Hepatocyte (in vitro differentiated cells): ENCODE data around the gene RAI1. TPM values are rescaled to one million over a fixed set of nuclear protein-coding genes. Genes with fewer than 3 reads are reported as not detected.
"Not testable (repeated sequence)": the region's sequence is repeated elsewhere in the genome, so short reads cannot be mapped to it uniquely, and the experiment has no call there.

Experiments used
- DNase-seq: peaks from one replicate; pipeline ENCODE4 v3.0.0-alpha.2; 2016; ENCODE audit warnings: low spot score
- H2AFZ ChIP-seq: fragments of 200-600 bp; sonication (generic); 2 replicates; pipeline ENCODE4 v1.6.0; 2016; ENCODE audit warnings: antibody characterized with exemption, mild to moderate bottlenecking
- H3K27ac ChIP-seq: fragments of 200-600 bp; sonication (generic); 2 replicates; pipeline ENCODE4 v1.5.1; 2016; ENCODE audit warnings: mild to moderate bottlenecking
- H3K27me3 ChIP-seq: fragments of 200-600 bp; sonication (generic); 2 replicates; pipeline ENCODE4 v1.6.1; 2016
- H3K36me3 ChIP-seq: fragments of 200-600 bp; sonication (generic); replicated peaks from 2 replicates; pipeline ENCODE4 v1.5.1; 2016; ENCODE audit warnings: low read depth; ENCODE audit not compliant: insufficient read depth
- H3K4me1 ChIP-seq: fragments of 200-600 bp; sonication (generic); 2 replicates; pipeline ENCODE4 v1.5.1; 2016; ENCODE audit warnings: mild to moderate bottlenecking, moderate library complexity; ENCODE audit not compliant: insufficient read depth
- H3K4me2 ChIP-seq: fragments of 200-600 bp; sonication (generic); 2 replicates; pipeline ENCODE4 v1.6.0; 2016
- H3K4me3 ChIP-seq: fragments of 200-600 bp; sonication (generic); 2 replicates; pipeline ENCODE4 v1.5.1; 2016; ENCODE audit warnings: mild to moderate bottlenecking
- H3K79me2 ChIP-seq: fragments of 200-600 bp; sonication (generic); 2 replicates; pipeline ENCODE4 v1.6.0; 2017; ENCODE audit warnings: mild to moderate bottlenecking
- H3K9me2 ChIP-seq: fragments of 200-600 bp; sonication (generic); replicated peaks from 2 replicates; pipeline ENCODE4 v1.6.0; 2017; ENCODE audit warnings: mild to moderate bottlenecking; ENCODE audit not compliant: insufficient read depth
- H3K9me3 ChIP-seq: fragments of 200-600 bp; sonication (generic); 2 replicates; pipeline ENCODE4 v1.5.1; 2016; ENCODE audit warnings: low read depth, mild to moderate bottlenecking
- H4K20me1 ChIP-seq: fragments of 200-600 bp; sonication (generic); 2 replicates; pipeline ENCODE4 v1.6.0; 2016; ENCODE audit warnings: mild to moderate bottlenecking; ENCODE audit not compliant: insufficient read depth, poor library complexity, severe bottlenecking
- CTCF ChIP-seq: fragments of 200-600 bp; sonication (generic); IDR thresholded peaks from 2 replicates; pipeline ENCODE4 v1.5.1; 2016; ENCODE audit warnings: antibody characterized with exemption, mild to moderate bottlenecking; ENCODE audit not compliant: poor library complexity
- EZH2 ChIP-seq: fragments of 200-600 bp; sonication (generic); IDR thresholded peaks from 2 replicates; pipeline ENCODE4 v1.6.1; 2016; ENCODE audit warnings: antibody characterized with exemption, mild to moderate bottlenecking, borderline replicate concordance
- EZH2phosphoT487 ChIP-seq: fragments of 200-600 bp; sonication (generic); IDR thresholded peaks from one replicate; pipeline ENCODE4 v1.6.1; 2018; ENCODE audit warnings: antibody characterized with exemption, mild to moderate bottlenecking, low read depth, moderate library complexity; ENCODE audit not compliant: unreplicated experiment, severe bottlenecking
- WGBS: methylation state at CpG from one replicate; pipeline ENCODE4 v1.1.6; 2016; ENCODE audit warnings: low lambda C conversion rate; ENCODE audit errors: missing lambda C conversion rate; 5-methylcytosine and 5-hydroxymethylcytosine counted together
- polyA plus RNA-seq: library from polyadenylated mRNA; unstranded; fragments of >200 nt; fragmentation: Nextera tagmentation; extraction: Ambion mirVana; gene quantifications from 2 replicates; pipeline ENCODE4 v1.2.1, GENCODE V29; 2016
- total RNA-seq: library from RNA; depleted of rRNA; stranded (reverse); fragments of >200 nt; gene quantifications from 2 replicates; pipeline ENCODE4 v1.2.3, GENCODE V29; 2014

Gene RAI1
- total and polyA plus RNA-seq, 2 experiments from 2014 or later: 20.2 to 23.8 TPM

GRCh38 chr17:17685775-17686291 lies 4.6 kb downstream of the RAI1 start:
- H2AFZ ChIP-seq: no peak overlapping the region
- no peak for TF ChIP-seq CTCF
- no peak for TF ChIP-seq EZH2
- TF ChIP-seq EZH2phosphoT487: no peak

GRCh38 chr17:17689312-17689711 lies 8.1 kb downstream of the RAI1 start:
- H3K9me3 ChIP-seq: no peaks in the 10 kb centered on the region
- H4K20me1 ChIP-seq: peaks cover 56% of the 10 kb centered on the region
- peaks cover 77% of the 10 kb centered on the region for H3K4me1 ChIP-seq
- TF ChIP-seq EZH2phosphoT487 (no peak), CTCF (no peak), EZH2 (no peak)
- peak overlapping the region; percentile 15 for H3K4me2 ChIP-seq
- H3K9me2 ChIP-seq: no peaks in the 10 kb centered on the region
- WGBS: 96% methylated on average over 4 of the region's 4 CpGs
- no peak overlapping the region for H2AFZ ChIP-seq
- H3K27me3 ChIP-seq: no peaks in the 10 kb centered on the region
- no peaks in the 10 kb centered on the region for H3K36me3 ChIP-seq
- peaks cover 98% of the 10 kb centered on the region for H3K79me2 ChIP-seq
- H3K27ac ChIP-seq: peak overlapping the region; percentile 27
- no peak for DNase-seq
- no peak overlapping the region for H3K4me3 ChIP-seq

More at GRCh38 chr17:17685775-17686291, 4.6 kb downstream of the RAI1 start:
- Histone ChIP-seq H3K9me2 (no peaks in the 10 kb centered on the region), H3K27ac (peak overlapping the region; percentile 88), H3K9me3 (no peaks in the 10 kb centered on the region), H3K4me1 (peaks cover 57% of the 10 kb centered on the region), H3K79me2 (peaks cover 94% of the 10 kb centered on the region), H3K27me3 (no peaks in the 10 kb centered on the region), H3K36me3 (no peaks in the 10 kb centered on the region), H3K4me3 (no peak overlapping the region), H3K4me2 (peak overlapping the region; percentile 68), H4K20me1 (peaks cover 42% of the 10 kb centered on the region)
- 11% methylated on average over 14 of the region's 14 CpGs for WGBS
- peak; percentile 70 for DNase-seq

GRCh38 chr17:17690233-17690632 lies 9.0 kb downstream of the RAI1 start:
- H2AFZ ChIP-seq, H3K4me2 ChIP-seq, H3K4me3 ChIP-seq, H3K9me2 ChIP-seq, H3K9me3 ChIP-seq, H3K27me3 ChIP-seq, H3K36me3 ChIP-seq, DNase-seq: not testable (repeated sequence)
- Histone ChIP-seq H4K20me1 (peaks cover 54% of the 10 kb centered on the region), H3K4me1 (peaks cover 78% of the 10 kb centered on the region), H3K79me2 (peaks cover 96% of the 10 kb centered on the region), H3K27ac (peak overlapping the region; percentile 100)
- WGBS: 84% methylated on average over 7 of the region's 7 CpGs

- Histone ChIP-seq H3K4me3 (no peak overlapping the region), H3K79me2 (peaks cover 96% of the 10 kb centered on the region), H3K4me2 (peak overlapping the region; percentile 96), H4K20me1 (peaks cover 46% of the 10 kb centered on the region), H3K27ac (peak overlapping the region; percentile 100), H3K9me3 (no peaks in the 10 kb centered on the region), H3K27me3 (no peaks in the 10 kb centered on the region), H2AFZ (no peak overlapping the region), H3K9me2 (no peaks in the 10 kb centered on the region), H3K4me1 (peaks cover 73% of the 10 kb centered on the region), H3K36me3 (no peaks in the 10 kb centered on the region)
- DNase-seq: no peak
- WGBS: 50% methylated on average over 8 of the region's 8 CpGs
- TF ChIP-seq CTCF (no peak), EZH2 (no peak), EZH2phosphoT487 (no peak)
Observed at GRCh38 chr17:17691468-17692263, 10.4 kb downstream of the RAI1 start.
